MV-4-11 (cell line): Measurements from ENCODE around the gene OLFML2B.
A peak's percentile ranks its signal among the peaks of the same experiment; 100 is the strongest.

Source experiments
- DNase-seq: peaks from one replicate; lab custom pipeline; 2025; lab: John Stamatoyannopoulos, UW

The OLFML2B gene

DNA sequence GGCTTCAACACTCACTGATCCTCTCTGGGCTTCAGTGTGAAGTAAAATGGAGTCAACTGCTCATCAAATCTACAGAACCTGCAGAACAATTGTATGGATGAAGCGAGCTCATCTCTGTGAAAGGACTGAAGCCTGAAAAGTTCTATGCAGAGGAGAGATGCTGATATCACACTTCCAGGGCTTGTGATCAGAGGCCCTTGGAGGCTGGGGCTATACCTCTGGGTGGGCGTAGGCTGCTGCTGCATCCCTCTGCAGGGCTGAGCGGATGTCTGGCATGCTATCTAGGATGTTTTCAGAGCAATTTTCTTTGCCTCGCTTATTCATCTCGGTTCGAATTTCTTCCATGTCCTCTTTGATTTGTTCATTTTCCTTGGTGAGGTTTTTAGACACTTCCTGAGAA lies 17.6 kb downstream of the OLFML2B start:
- DNase-seq: no peak

DNA sequence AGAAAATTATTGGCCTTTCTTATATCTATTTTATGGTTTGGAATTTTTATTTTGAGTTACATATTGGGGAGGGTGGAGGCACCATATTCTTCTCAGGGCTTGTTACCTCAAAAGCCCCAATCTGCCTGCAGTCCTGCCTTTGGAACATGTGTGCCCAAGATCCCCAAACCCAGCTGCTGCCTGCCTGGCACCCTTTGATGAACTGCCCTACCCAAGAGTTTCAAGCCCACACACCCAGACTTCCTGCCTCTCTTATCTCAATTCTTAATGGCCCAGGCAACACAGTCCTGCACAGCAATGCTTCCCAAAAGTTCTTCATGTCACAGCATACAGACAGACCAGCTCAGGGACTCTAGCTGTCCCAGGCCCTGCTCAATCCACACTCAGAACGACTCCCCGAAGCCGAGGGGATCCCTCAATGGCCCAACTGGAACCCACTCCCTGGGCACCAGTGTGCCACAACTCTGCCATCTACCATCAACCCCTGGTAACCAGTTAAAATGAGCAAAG lies 19.2 kb downstream of the OLFML2B start:
- DNase-seq: no peak

DNA sequence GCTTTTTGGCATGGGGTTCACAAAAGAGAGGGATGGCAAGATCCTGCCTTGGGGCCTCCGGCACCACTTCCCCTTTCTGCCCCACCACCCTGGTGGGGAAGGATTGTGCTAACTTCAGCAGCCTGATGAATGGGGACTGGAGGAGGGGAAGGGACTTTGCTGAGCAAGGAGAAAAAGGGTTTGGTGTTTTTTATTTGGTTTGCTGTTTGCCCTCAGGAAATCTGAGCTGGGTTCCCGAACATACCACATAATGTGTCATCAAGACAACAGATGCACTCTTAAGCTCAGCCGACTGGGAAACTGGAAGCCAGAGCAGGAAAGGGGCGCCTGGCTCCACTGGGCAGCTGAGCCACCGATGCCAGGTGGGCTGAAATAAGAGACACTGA lies 19.8 kb downstream of the OLFML2B start:
- DNase-seq: peak; percentile 98

DNA sequence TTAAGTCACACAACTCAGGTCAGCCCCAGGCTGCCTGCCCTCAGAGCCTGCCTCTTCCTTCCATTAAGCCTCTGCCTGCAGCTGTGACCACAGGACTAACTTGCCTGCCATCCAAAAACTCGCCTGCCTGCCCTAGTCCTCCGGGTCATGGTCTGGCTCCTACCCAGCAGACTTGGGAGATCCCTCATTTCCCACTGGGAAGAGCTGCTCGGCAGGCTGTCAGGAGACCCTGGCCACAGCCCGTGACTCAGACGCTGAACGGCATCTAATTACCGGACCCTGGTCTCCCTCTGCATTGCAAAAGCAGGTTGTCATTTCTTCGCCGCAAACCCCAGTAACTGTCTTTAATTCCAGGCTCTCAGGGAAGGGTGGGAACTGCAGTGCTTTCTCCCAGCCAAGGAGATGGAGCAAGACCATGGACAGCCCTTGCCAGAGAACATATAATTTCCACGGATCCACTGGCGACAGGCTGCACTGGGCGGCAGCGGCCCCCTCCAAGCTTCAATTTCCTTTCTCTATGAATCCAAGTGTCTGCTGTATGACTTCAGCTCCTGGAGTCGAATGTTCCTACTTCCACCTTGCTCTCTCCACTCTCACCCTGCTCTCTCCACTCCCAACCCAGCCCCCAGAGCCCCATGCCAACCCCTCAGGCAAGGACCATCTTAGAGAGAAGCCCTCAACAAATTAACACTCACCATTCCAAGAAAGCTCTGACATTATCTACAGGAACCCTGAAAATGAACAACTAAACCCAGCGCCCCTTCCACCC lies 20.4 kb downstream of the OLFML2B start:
- DNase-seq: peak; percentile 91

DNA sequence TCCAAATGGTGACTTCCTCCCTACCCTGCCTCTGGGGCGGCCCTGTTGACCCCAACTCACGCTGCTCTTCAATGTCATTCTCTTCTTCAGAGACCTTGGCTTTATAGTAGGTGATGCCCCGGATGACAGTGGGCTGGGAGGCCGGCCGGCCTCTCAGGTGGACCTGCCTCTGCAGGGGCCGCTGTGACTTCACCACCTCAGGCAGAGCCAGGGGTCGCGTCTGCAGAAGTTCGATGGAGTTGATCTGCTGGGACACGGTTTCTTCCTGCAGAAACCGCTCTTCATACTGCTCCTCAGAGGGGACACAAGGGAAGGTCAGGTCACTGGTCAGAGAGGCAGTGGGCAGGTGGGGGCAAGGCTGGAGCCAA lies 23.6 kb downstream of the OLFML2B start:
- no peak for DNase-seq

DNA sequence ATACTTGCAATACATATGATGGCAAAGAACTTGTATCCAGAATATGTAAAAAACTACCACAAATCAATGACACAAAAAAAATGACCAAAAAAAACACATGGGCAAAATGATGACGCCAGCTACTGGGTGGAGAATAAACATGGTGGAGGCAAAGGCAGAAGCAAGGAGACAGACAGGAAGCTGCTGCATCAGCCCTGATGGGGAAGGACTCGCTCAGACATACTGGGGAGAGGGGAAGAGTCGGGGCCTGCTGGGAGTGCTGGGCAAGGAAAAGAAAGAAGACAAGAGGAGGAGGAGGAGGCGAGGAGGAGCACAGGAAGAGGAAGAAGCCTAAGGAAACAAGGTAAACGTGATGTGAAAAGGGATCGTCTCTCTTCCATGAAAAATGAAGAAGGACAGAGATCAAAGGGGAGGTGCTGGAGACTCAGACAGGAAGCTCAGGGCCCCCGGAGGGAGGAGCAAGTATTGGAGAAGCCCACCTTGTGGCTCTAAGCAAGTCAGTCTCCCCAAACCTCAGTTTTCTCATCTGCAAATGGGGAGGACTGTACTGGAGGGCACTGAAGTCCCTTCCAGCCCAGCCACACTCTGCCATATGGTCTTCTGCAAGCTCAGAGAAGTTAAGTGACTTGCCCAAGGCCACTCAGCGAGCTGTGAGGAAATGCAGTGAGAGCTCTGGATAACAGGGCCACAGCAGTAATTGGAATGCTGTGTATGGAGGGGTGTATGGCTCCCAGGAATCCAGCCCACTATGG lies 24.2 kb downstream of the OLFML2B start:
- DNase-seq: no peak

DNA sequence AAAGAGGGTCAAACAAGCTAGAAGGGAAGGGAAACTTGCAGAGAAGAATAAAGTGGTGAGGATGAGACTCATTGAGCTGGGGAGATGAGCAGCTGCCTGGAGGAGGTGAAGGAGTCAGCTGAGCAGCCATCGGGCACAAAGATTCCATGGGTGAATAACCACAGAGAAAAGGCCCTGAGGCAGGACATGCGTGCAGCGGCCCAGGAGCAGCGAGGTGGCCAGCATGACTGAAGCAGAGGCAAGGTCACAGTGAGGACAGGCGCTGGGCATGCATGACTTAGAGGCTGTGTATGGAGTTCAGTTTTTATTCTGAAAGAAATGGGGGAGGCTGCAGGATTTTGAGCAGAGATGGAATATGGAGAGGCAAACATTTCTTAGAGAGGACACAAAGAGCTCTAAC lies 24.9 kb downstream of the OLFML2B start:
- peak; percentile 61 for DNase-seq

DNA sequence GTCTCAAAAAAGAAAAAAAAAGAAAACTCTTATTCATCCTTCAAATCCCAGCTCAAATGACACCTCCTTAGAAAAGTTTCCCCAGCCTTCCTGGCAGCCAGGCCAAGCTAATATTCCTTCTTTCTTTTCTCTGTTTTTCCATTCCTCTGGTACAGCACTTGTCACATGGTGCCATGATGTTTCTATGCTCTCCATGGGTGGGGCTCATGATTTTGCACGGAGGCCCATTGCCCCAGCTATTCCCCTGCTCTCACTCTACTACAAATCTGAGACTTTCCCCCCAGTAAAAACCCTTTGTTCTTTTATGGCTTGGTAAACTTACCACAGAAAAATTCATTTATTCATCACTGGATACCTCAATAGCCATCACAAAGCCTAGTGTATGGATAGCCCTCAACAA lies 26.5 kb downstream of the OLFML2B start:
- DNase-seq: no peak

DNA sequence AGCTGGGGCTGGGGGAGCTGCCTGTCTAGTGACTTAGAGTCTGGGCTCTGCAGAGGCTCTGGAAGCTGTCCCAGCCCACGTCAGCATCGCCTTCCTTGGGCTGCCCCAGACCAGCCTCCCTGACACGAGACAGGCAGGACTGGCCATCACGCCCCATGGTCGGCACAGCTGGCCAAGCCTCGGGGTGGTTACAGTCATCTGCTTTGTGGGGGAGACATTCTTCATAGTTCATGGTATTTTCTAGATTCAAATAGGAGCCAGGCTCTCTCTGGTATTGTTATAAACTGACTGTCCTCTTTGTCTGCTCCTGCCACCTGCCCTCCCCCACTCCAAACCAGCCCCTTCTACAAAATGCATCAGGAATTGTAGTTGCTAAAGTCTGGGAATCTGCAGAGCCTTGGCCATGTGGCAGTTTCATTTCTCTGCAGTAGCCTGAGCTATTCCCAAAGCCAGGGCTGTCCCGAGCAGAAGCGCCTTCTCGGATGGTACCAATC lies 29.4 kb downstream of the OLFML2B start:
- DNase-seq: no peak

DNA sequence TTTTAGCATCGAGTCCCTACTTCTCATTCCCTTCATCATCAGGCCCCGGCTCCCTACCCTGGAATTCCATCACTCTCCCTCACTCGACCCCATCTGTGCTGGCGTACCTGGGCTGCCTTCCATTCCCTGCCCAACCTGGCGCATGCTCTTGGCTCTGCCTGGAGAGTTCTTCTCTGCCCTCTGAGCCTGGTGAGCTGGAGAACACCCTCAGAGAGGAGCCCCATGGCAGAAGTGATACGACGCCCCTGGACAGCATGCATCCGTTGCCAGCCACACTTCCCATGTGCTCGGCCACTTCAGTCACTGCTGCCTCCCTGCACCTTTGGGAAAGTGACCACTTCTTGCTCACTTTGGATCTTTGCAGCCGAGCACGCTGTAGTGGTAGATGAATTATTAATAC lies 30.1 kb downstream of the OLFML2B start:
- DNase-seq: no peak

DNA sequence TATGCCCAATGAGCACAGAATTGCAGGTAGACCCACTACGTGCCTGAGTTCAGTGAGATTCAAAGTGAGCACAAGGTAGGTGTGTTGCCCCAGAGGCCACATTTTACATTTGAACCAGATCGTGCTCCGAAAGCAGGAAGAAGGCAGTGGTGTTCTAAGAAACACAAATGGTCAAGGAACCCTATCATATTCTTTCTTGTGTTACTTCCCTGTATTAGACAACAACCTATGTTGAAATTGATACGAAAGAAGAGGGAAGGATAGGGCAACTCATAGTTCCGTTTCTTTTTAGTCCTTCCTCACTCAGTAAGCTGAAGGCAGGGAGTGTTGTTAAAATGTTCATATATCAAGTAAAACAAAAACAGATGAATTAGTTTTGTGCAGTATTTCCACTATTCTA lies 33.9 kb downstream of the OLFML2B start:
- peak; percentile 94 for DNase-seq

DNA sequence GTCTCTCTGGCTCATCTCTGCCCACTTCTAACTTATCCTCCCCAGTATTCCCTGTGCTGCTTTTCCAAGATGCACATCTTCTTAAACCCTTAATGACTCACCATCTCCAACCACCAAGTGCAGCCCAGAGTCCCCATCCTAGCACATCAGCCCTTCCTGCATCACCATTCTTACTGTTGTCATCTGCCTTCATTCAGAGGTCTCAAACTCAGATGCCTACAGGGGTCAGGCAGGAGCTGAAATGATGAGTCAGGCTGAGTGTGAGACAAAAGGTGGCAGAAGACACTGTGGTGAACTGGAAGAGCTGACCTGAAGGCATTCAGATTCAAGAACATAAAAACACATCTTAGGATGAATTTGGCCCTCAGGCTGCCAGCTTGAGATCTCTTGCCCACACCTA lies 34.6 kb downstream of the OLFML2B start:
- peak; percentile 4 for DNase-seq

DNA sequence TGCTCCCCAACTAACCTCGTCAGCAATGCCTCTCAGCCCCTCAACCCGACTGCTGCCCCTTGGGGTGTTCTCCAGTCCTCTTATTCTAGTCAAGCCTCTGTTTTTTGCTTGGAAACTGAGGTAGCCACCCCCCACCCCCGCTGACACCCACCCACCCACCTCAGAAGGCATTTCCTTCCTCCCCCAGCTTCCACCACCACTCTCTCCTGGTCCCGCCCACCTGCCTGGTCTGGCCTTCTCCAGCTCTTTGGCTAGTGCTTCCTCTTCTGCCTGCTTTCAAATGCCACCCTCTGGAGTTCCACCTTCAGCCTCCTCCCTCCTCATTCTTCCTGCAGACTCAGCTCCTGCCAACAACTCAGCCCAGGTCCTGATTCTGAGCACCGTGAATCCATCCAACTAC lies 35.3 kb downstream of the OLFML2B start:
- DNase-seq: no peak

DNA sequence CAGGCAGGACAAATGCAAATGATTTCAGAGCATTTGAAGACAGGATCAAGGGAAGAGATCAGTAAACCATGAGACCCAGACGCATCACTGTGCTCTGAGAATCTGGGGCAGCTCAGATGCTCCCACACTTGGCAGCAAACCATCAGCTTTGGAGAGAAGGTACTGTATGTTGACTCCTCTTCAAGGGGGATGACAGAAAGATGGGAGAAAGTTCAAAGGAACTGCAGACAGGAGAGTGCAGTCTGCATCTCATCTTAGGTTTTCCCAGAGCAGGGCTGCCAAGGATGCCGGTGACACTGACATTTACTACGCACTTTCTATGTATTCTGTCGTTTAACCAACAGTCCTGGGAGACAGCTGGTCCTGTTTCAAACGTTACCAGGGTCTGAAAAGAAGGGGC lies 35.8 kb downstream of the OLFML2B start:
- no peak for DNase-seq

DNA sequence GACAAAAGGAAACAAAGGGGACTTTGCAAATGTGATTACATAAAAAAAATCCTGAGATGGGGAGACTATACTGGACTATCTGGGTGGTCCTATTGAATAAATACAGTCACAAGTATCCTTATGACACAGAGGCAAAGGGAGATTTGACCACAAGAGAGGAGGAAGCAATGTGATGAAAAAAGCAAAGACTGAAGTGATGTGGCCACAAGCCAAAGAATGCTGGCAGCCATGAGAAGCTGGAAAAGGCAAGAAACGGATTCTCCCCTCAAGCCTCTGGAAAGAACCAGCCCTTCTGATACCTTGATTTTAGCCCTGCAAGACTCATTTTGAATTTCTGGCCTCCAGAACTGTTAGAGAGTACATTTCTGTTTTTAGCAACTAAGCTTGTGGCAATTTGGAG lies 36.4 kb downstream of the OLFML2B start:
- DNase-seq: no peak

DNA sequence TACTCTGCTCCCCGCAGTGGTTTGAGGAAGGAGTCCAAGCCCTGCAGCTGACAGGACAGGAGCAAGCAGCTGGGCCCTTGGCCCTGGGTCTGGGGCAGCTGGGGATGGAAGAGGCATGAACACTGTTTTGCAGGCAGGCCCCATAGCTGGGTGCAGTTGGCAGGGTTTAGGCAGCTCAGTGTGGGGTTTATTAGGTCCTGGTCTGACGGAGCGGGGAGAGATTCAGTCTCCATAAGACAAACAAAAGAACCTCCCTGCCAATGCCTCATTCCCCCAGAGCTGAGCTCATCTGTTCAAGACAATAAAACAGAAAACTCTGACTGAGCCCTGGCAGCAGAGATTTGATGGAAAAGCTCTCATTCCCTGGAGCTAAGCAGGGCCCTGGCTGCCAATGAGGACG lies 37.3 kb downstream of the OLFML2B start:
- DNase-seq: no peak

DNA sequence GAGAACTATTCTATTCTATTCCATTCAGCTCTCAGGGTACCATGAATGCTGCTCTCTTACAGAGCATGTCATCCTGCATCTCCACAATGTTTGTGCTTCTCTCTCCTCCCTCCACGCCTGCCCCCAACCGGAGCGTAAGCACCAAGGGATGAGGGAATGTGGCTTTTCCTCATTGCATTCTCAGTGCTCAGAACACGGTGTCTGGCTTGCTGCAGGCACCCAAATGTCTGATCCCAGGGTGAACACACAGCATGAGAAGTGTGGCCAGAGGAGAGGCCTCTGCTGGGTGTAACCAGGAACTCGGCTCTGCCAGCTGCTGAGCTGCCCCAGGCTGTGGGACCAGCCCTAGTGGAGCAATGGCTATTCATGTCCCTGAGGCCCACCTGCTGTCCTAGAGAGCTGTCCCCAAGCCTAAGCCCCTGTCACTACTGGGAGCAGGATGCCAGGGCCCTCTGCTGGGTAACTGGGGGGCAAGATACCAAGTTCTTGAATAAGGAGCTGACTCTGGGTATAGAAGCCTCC lies 38.3 kb downstream of the OLFML2B start:
- no peak for DNase-seq

DNA sequence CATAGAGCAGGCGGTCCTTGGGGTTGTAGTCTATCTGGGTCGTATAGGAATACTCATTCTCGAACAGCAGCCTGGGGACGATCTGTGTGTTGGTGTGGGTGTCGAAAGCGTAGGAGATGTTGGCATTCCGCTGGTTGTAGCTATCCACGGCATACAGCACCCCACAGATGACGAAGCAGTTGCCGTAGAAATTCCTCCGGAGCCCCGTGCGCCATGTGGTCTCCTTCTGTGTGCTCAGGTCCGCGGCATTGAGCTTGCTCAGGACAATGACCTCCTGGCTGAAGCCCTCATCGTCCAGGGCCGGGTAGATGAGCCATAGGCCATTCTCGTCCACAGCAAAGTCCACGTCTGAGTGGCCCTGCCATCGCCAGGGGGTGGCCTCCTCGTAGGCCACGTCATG lies 39.9 kb downstream of the OLFML2B start:
- no peak for DNase-seq

DNA sequence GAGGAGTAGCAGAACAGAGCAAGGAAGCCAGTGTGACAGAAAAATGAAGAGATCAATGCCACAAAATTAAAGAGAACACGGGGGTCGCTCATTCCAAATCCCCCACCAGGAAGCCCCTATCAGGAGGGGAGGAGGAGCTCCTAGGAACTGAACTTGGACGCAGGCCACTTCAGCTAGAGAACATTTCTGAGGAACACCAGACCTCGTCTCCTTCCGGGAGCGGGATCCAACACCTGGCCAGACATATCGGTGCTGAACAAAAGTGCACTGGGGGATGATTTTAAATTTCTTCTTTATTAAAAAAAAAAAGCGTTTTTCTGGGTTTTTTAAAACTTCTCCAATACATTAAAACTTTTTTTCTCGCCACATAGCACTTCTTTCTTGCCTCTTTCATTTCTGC lies 40.8 kb downstream of the OLFML2B start:
- no peak for DNase-seq

DNA sequence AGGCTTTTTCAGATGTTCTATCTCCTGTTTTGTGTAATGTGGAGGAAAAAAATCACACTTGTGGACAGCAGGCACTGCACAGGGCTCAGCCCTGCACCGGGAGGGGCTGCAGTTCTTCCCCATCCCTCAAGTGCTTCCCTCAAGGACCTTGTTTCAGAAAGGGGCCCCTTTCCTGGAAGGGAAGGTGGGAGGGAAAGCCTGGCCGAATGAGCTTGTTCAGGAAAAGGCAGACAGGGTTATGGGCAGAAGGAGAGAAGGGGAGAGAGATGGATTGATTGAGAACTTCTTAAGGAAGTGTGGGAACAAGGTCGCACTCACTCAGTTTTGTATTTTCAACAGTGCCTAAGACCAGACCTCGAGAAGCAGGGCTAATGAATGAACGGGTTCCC lies 41.2 kb downstream of the OLFML2B start:
- no peak for DNase-seq

DNA sequence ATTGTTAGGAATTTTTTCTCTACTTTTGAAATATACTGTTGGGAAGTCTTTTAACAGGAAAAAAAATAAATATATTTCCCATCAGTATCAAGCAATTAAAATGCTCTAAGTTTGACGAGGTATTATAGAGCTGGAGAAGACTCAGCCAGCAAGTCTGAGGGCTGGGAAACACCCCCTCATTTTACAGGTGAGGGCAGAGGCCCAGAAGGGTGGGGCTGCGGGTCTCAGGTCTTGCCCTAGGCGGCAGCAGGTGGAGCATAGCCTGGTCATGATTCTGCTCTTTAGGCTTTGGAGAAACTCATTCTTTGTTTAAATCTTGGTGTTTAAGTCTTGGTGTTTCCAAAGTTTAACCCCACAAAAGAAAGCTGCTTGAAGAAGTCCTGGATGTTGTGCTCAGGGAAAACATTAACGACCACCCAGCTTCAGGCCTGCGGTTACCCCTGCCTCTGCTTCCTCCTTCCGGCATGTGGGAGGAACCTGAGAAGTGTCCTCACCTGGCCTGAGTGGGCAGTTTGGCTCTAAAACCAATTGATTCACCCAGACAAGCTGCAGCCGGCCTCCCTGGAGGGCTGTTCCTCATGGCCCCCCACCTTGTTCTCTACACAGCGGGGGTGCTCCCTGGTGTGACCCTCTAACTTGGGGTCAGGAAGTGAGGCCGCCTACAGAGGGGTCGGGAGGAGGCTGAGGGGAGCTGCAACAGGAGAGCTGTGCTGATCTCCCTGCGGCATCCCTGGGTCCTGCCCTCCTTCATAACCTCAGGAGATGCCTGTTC lies 41.7 kb downstream of the OLFML2B start:
- DNase-seq: no peak

DNA sequence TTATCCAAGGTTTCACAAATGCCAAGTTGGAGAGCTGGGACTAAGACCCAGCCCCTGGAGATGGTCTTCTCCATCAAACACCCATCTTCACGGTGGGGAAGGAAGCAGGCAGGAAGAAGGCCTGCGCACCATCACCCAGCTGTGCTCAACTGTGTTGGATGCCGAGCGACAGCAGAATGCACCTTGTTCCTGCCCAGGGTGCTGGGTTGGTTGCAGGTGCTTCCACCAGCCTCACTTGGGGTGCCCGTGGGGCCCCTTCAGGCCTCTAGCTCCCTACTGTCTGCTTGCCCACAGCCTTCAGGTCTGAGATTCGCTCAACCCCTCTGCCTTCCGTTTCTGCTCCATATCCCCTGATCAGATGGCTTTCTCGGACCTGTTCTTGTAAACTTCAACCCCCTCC lies 42.5 kb downstream of the OLFML2B start:
- DNase-seq: no peak
